DOHH2 (cell line): ENCODE data around the gene TRIM41.

Experiments used
- CTCF ChIP-seq: fragments of 200-600 bp; sonication (generic); IDR thresholded peaks from one replicate; pipeline ENCODE4 v1.5.1; 2014; ENCODE audit warnings: antibody characterized with exemption, mild to moderate bottlenecking, low read depth, low read length; ENCODE audit not compliant: poor library complexity, severe bottlenecking
- EZH2phosphoT487 ChIP-seq: fragments of 200-600 bp; sonication (generic); IDR thresholded peaks from 2 replicates; pipeline ENCODE4 v1.6.1; 2017; ENCODE audit warnings: borderline replicate concordance, mild to moderate bottlenecking, antibody characterized with exemption, low read length, moderate library complexity, mixed read lengths

- TF ChIP-seq CTCF (no peak), EZH2phosphoT487 (no peak)
Measured at GRCh38 chr5:181236471-181236870, 13.4 kb downstream of the TRIM41 start.
